A549 (cell line): ENCODE results near the gene GP1BA. TPM values are rescaled to one million over a fixed set of nuclear protein-coding genes. Genes with fewer than 3 reads are reported as not detected.

ENCODE experiments used
- ATAC-seq, 2 experiments: fragments of 200-7000 bp in 1 of 2; fragments of >200 bp in 1 of 2; cut with Nextera tagmentation in 1 of 2; cut with Tn5 transposase in 1 of 2; 3 replicates each; pipeline versions ENCODE4 v1.8.0 to v1.9.1; 2018 to 2020; ENCODE audit warnings: mild to moderate bottlenecking in 1 of 2, moderate library complexity in 1 of 2
- CTCF ChIA-PET: fragments of 300-600 bp; sonication (Branson Sonifier 250); formaldehyde crosslinking; extraction: SDS; loops from one replicate; lab custom pipeline; 2021; ENCODE audit warnings: antibody characterized with exemption, inconsistent platforms; lab: Yijun Ruan, JAX
- POLR2A ChIA-PET: fragments of 350-600 bp; formaldehyde crosslinking; extraction: SDS; loops from one replicate; lab custom pipeline; 2021; ENCODE audit warnings: antibody characterized with exemption, inconsistent platforms; lab: Yijun Ruan, JAX
- DNase-seq, 2 experiments: peaks; one replicate each; pipeline versions ENCODE4 v3.0.0 to v3.0.0-alpha.2; 2011 to 2016; ENCODE audit warnings: low read depth in 1 of 2, low spot score in 1 of 2
- FAIRE-seq: peaks from 2 replicates; lab custom pipeline; 2011; peaks lifted over from hg19 to GRCh38; lab: Jason Lieb, UNC
- H3K27ac ChIP-seq, 2 experiments: fragments of >200 bp; sonication (Bioruptor Twin); formaldehyde crosslinking; 3 replicates each; pipeline ENCODE4 v1.5.1; 2016 to 2017
- H3K4me1 ChIP-seq: fragments of >200 bp; sonication (Bioruptor Twin); formaldehyde crosslinking; 3 replicates; pipeline ENCODE4 v1.6.1; 2016
- H3K4me2 ChIP-seq: fragments of >200 bp; sonication (Bioruptor Twin); formaldehyde crosslinking; 3 replicates; pipeline ENCODE4 v1.6.1; 2016
- H3K4me3 ChIP-seq: fragments of >200 bp; sonication (Bioruptor Twin); formaldehyde crosslinking; 3 replicates; pipeline ENCODE4 v1.5.1; 2016
- H3K9me3 ChIP-seq: fragments of >200 bp; sonication (Bioruptor Twin); formaldehyde crosslinking; 3 replicates; pipeline ENCODE4 v1.6.1; 2016
- ELK1 ChIP-seq: fragments of 150-350 bp; IDR thresholded peaks from 2 replicates; pipeline ENCODE4 v1.6.1; 2014; ENCODE audit warnings: low read depth, mild to moderate bottlenecking, low read length
- FOSL2 ChIP-seq, 2 experiments: fragments of 450-650 bp in 1 of 2; fragments of >200 bp in 1 of 2; sonication (Bioruptor Twin) in 1 of 2; formaldehyde crosslinking; IDR thresholded peaks; 2 replicates each; pipeline versions ENCODE4 v1.5.0 to v1.6.1; 2016 to 2020; ENCODE audit warnings: mild to moderate bottlenecking in 1 of 2, moderate library complexity in 1 of 2
- GATA3 ChIP-seq: IDR thresholded peaks from 2 replicates; pipeline ENCODE4 v1.6.1; 2012; ENCODE audit warnings: borderline replicate concordance
- HOXB13 ChIP-seq: fragments of 250-450 bp; sonication (Bioruptor Pico); IDR thresholded peaks from 2 replicates; pipeline ENCODE4 v1.5.0; 2020; ENCODE audit warnings: low read depth, mild to moderate bottlenecking, moderate library complexity
- JUN ChIP-seq, 2 experiments: fragments of >200 bp; sonication (Bioruptor Twin); formaldehyde crosslinking; IDR thresholded peaks; 2 replicates in 1 of 2; 3 replicates in 1 of 2; pipeline ENCODE4 v1.6.1; 2016 to 2017
- NPAS2 ChIP-seq: fragments of 250-450 bp; sonication (Bioruptor Pico); IDR thresholded peaks from 2 replicates; pipeline ENCODE4 v1.8.0; 2022; ENCODE audit warnings: mild to moderate bottlenecking, moderate library complexity, borderline replicate concordance
- PBX3 ChIP-seq: IDR thresholded peaks from 2 replicates; pipeline ENCODE4 v1.6.1; 2012
- POLR2A ChIP-seq: IDR thresholded peaks from 2 replicates; pipeline ENCODE4 v1.6.1; 2012; ENCODE audit warnings: mild to moderate bottlenecking, low read length
- POLR2AphosphoS2 ChIP-seq: conservative IDR thresholded peaks from 2 replicates; pipeline ENCODE4 v1.6.1; 2012; ENCODE audit warnings: low read length, improper control_type of control experiment, inconsistent platforms
- ZFP36 ChIP-seq: fragments of 450-650 bp; IDR thresholded peaks from 2 replicates; pipeline ENCODE4 v1.6.1; 2014; ENCODE audit warnings: borderline replicate concordance; ENCODE audit not compliant: partially characterized antibody
- ZNF302 ChIP-seq: fragments of 250-450 bp; sonication (Bioruptor Pico); IDR thresholded peaks from 2 replicates; pipeline ENCODE4 v1.9.0; 2021; ENCODE audit warnings: inconsistent platforms, mild to moderate bottlenecking, moderate library complexity
- ZSCAN20 ChIP-seq: fragments of 250-450 bp; sonication (Bioruptor Pico); IDR thresholded peaks from 2 replicates; pipeline ENCODE4 v1.8.0; 2022; ENCODE audit warnings: mild to moderate bottlenecking, moderate library complexity
- WGBS: methylation state at CpG from one replicate; pipeline ENCODE4 v1.1.6; 2017; ENCODE audit errors: missing lambda C conversion rate; 5-methylcytosine and 5-hydroxymethylcytosine counted together
- polyA plus RNA-seq, 4 experiments: library from polyadenylated mRNA; depleted of rRNA in 3 of 4; stranded (reverse); fragments of >200 nt; fragmentation: RNase III in 1 of 4; extraction: RNeasy Plus Mini Kit Qiagen cat#74134 plus additional on column Dnase treatment in 1 of 4; gene quantifications; 2 replicates in 3 of 4; 3 replicates in 1 of 4; pipeline ENCODE4 v1.2.3, GENCODE V29; 2011 to 2017
- TF ChIP-seq, protein P1 (sequence below): fragments of 450-650 bp; IDR thresholded peaks from 2 replicates; pipeline ENCODE4 v1.6.1; 2014; ENCODE audit warnings: antibody characterized with exemption
- TF ChIP-seq, protein P2 (sequence below): IDR thresholded peaks from 2 replicates; pipeline ENCODE4 v1.6.1; 2012; ENCODE audit warnings: low read depth, borderline replicate concordance

The GP1BA gene
- polyA plus RNA-seq, 2 of the 4 experiments (the other 2 are of a cell fraction) = not detected

GRCh38 chr17:4945944-4946280 lies 13.8 kb downstream of the GP1BA start:
- no peak for TF ChIP-seq GATA3
- no peak for TF ChIP-seq ZFP36
- TF ChIP-seq HOXB13 (CRISPR knock-in tag) = no peak
- no peak for TF ChIP-seq ZNF302
- WGBS = 4% methylated on average over 4 of the region's 4 CpGs
- Histone ChIP-seq H3K9me3 (no peaks in the 10 kb centered on the region), H3K4me1 (peaks cover 59% of the 10 kb centered on the region), H3K27ac (peak overlapping the region; percentile 99), H3K4me2 (peak overlapping the region; percentile 99), H3K4me3 (peak overlapping the region; percentile 98)
- no peak for ATAC-seq
- FAIRE-seq = no peak
- ChIA-PET CTCF (interaction anchor here (1.4 to 3.7 kb wide), 4 partner anchors 16 to 41 kb away, joined by 4 to 17 read pairs (median 8); partner anchors contain the start of genes CAMTA2 and SPAG7), POLR2A (interaction anchor here (5.3 kb wide), 1 partner anchor 21 kb away, joined by 67 read pairs; the partner anchor contains the start of gene SPAG7)
- DNase-seq = no peak

- Histone ChIP-seq H3K4me3 (peak overlapping the region; percentile 98), H3K4me1 (peaks cover 61% of the 10 kb centered on the region), H3K9me3 (no peaks in the 10 kb centered on the region), H3K4me2 (peak overlapping the region; percentile 99), H3K27ac (peak overlapping the region; percentile 99)
- DNase-seq (no peak), FAIRE-seq (no peak), ATAC-seq (no peak)
- no peak for TF ChIP-seq ZSCAN20
- TF ChIP-seq NPAS2 (CRISPR knock-in tag) = no peak
- TF ChIP-seq PBX3 = 0 out of 2 replicates have a peak, but pooled peaks have one; percentile 33
- TF ChIP-seq, protein P1, sequence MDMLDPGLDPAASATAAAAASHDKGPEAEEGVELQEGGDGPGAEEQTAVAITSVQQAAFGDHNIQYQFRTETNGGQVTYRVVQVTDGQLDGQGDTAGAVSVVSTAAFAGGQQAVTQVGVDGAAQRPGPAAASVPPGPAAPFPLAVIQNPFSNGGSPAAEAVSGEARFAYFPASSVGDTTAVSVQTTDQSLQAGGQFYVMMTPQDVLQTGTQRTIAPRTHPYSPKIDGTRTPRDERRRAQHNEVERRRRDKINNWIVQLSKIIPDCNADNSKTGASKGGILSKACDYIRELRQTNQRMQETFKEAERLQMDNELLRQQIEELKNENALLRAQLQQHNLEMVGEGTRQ = no peak
- no peak for TF ChIP-seq POLR2A
- TF ChIP-seq, protein P2, sequence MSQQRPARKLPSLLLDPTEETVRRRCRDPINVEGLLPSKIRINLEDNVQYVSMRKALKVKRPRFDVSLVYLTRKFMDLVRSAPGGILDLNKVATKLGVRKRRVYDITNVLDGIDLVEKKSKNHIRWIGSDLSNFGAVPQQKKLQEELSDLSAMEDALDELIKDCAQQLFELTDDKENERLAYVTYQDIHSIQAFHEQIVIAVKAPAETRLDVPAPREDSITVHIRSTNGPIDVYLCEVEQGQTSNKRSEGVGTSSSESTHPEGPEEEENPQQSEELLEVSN = no peak
- TF ChIP-seq JUN (IDR thresholded peaks at IDR 0.05) = 0 out of 5 replicates have a peak, but pooled peaks of 1 of the 2 experiments have one; percentile 0
- TF ChIP-seq POLR2AphosphoS2 = peak; percentile 36; the same call in 1 of the 2 replicates
- ChIA-PET POLR2A (interaction anchor here (5.3 kb wide), 1 partner anchor 21 kb away, joined by 67 read pairs; the partner anchor contains the start of gene SPAG7), CTCF (interaction anchor here (1.0 to 3.7 kb wide), 5 partner anchors 16 to 51 kb away, joined by 3 to 17 read pairs (median 4); partner anchors contain the start of genes CAMTA2, INCA1 and SPAG7)
- 4% methylated on average over 16 of the region's 16 CpGs for WGBS
Observed at GRCh38 chr17:4946312-4946976, 14.4 kb downstream of the GP1BA start.

GRCh38 chr17:4947010-4947410 lies 14.9 kb downstream of the GP1BA start:
- TF ChIP-seq ELK1 (peak; percentile 70; the same call in 1 of the 2 replicates), FOSL2 (IDR thresholded peaks at IDR 0.05) (no peak), FOSL2 (CRISPR knock-in tag; IDR thresholded peaks at IDR 0.05) (no peak)
- H3K4me1 ChIP-seq = peaks cover 61% of the 10 kb centered on the region
- 2% methylated on average over 5 of the region's 7 CpGs for WGBS
- POLR2A ChIA-PET = interaction anchor here (1.9 to 5.3 kb wide), 2 partner anchors 20 to 157 kb away, joined by 7 to 67 read pairs; partner anchors contain the start of gene SPAG7
- FAIRE-seq (no peak), DNase-seq (peak in 1 of 2 experiments; percentile 64), ATAC-seq (no peak)
- H3K4me2 ChIP-seq = peak overlapping the region; percentile 99
- H3K4me3 ChIP-seq = peak overlapping the region; percentile 98
- H3K27ac ChIP-seq = peak overlapping the region; percentile 99
- H3K9me3 ChIP-seq = no peaks in the 10 kb centered on the region
- CTCF ChIA-PET = interaction anchor here (1.0 to 3.7 kb wide), 4 partner anchors 21 to 50 kb away, joined by 3 to 17 read pairs (median 6); partner anchors contain the start of genes CAMTA2, INCA1 and SPAG7
